ENCODE results near the gene RALY.

The RALY gene

GRCh38 chr20:33983371-33983770, 10.3 kb upstream of the RALY start:
- Histone ChIP-seq H4K12ac (ENCODE audit: low read depth, low read length) (no peak overlapping the region), H3K27ac (ENCODE audit: low read depth, low read length) (no peak overlapping the region), H3K4me1 (ENCODE audit: control insufficient read depth in 1 of 2, insufficient read depth in 2 of 2, low read length in 2 of 2) (no peaks in the 10 kb centered on the region), H3K14ac (ENCODE audit: low read length) (no peak overlapping the region), H2AFZ (ENCODE audit: insufficient read depth, low read length, poor library complexity) (no peak overlapping the region), H4K91ac (ENCODE audit: low read depth, low read length) (no peak overlapping the region), H3K9ac (ENCODE audit: low read length) (no peak overlapping the region), H3K36me3 (ENCODE audit: control insufficient read depth in 1 of 2, insufficient read depth in 2 of 2, low read length in 2 of 2) (no peaks in the 10 kb centered on the region), H3K18ac (ENCODE audit: low read length) (no peak overlapping the region), H2BK12ac (ENCODE audit: low read length) (no peak overlapping the region), H3K23ac (ENCODE audit: low read length) (no peak overlapping the region), H4K8ac (ENCODE audit: low read depth, low read length) (no peak overlapping the region), H3K27me3 (ENCODE audit: insufficient read depth, low read length) (no peaks in the 10 kb centered on the region), H2AK5ac (ENCODE audit: low read length) (no peak overlapping the region), H3K4ac (ENCODE audit: low read depth, low read length) (no peak overlapping the region), H3K9me3 (ENCODE audit: insufficient read depth, low read depth, low read length) (no peaks in the 10 kb centered on the region), H3K4me2 (ENCODE audit: low read length) (no peak overlapping the region), H3K79me1 (ENCODE audit: low read length) (no peaks in the 10 kb centered on the region), H2BK120ac (ENCODE audit: insufficient read depth, low read length, poor library complexity) (no peak overlapping the region), H2BK5ac (ENCODE audit: low read depth, low read length, poor library complexity) (no peak overlapping the region), H3K79me2 (ENCODE audit: control insufficient read depth, insufficient read depth, low read length, poor library complexity) (no peaks in the 10 kb centered on the region), H3K4me3 (ENCODE audit: low read depth, low read length) (peak overlapping the region; percentile 23)
- no CpG with 5 or more reads among the region's 5 CpGs for WGBS (ENCODE audit: extremely low coverage, insufficient coverage, insufficient read length)
- DNase-seq = no peak

- Histone ChIP-seq H3K14ac (ENCODE audit: low read length) (no peak overlapping the region), H2BK5ac (ENCODE audit: low read depth, low read length, poor library complexity) (no peak overlapping the region), H3K9ac (ENCODE audit: low read length) (no peak overlapping the region), H2BK12ac (ENCODE audit: low read length) (no peak overlapping the region), H2AFZ (ENCODE audit: insufficient read depth, low read length, poor library complexity) (no peak overlapping the region), H3K27me3 (ENCODE audit: insufficient read depth, low read length) (no peaks in the 10 kb centered on the region), H3K36me3 (ENCODE audit: control insufficient read depth in 1 of 2, insufficient read depth in 2 of 2, low read length in 2 of 2) (no peaks in the 10 kb centered on the region), H2AK5ac (ENCODE audit: low read length) (no peak overlapping the region), H3K18ac (ENCODE audit: low read length) (no peak overlapping the region), H3K4me1 (ENCODE audit: control insufficient read depth in 1 of 2, insufficient read depth in 2 of 2, low read length in 2 of 2) (no peaks in the 10 kb centered on the region), H3K79me1 (ENCODE audit: low read length) (no peaks in the 10 kb centered on the region), H3K4ac (ENCODE audit: low read depth, low read length) (no peak overlapping the region), H4K8ac (ENCODE audit: low read depth, low read length) (no peak overlapping the region), H4K91ac (ENCODE audit: low read depth, low read length) (no peak overlapping the region), H3K4me2 (ENCODE audit: low read length) (no peak overlapping the region), H2BK120ac (ENCODE audit: insufficient read depth, low read length, poor library complexity) (no peak overlapping the region), H3K79me2 (ENCODE audit: control insufficient read depth, insufficient read depth, low read length, poor library complexity) (no peaks in the 10 kb centered on the region), H3K27ac (ENCODE audit: low read depth, low read length) (no peak overlapping the region), H3K4me3 (ENCODE audit: low read depth, low read length) (no peak overlapping the region), H3K9me3 (ENCODE audit: insufficient read depth, low read depth, low read length) (no peaks in the 10 kb centered on the region), H3K23ac (ENCODE audit: low read length) (no peak overlapping the region), H4K12ac (ENCODE audit: low read depth, low read length) (no peak overlapping the region)
- no CpG with 5 or more reads among the region's 7 CpGs for WGBS (ENCODE audit: extremely low coverage, insufficient coverage, insufficient read length)
- no peak for DNase-seq
These were observed 9.5 kb upstream of the RALY start for GRCh38 chr20:33984182-33984719.

- no peak overlapping the region for H2AK5ac ChIP-seq (ENCODE audit: low read length)
- no peaks in the 10 kb centered on the region for H3K79me2 ChIP-seq (ENCODE audit: control insufficient read depth, insufficient read depth, low read length, poor library complexity)
- no peak overlapping the region for H3K27ac ChIP-seq (ENCODE audit: low read depth, low read length)
- no peak overlapping the region for H4K91ac ChIP-seq (ENCODE audit: low read depth, low read length)
- H3K9me3 ChIP-seq (ENCODE audit: insufficient read depth, low read depth, low read length) = no peaks in the 10 kb centered on the region
- H3K4me2 ChIP-seq (ENCODE audit: low read length) = no peak overlapping the region
- DNase-seq = no peak
- H2BK5ac ChIP-seq (ENCODE audit: low read depth, low read length, poor library complexity) = no peak overlapping the region
- no peak overlapping the region for H2BK120ac ChIP-seq (ENCODE audit: insufficient read depth, low read length, poor library complexity)
- no peak overlapping the region for H4K8ac ChIP-seq (ENCODE audit: low read depth, low read length)
- H3K23ac ChIP-seq (ENCODE audit: low read length) = no peak overlapping the region
- no peak overlapping the region for H4K12ac ChIP-seq (ENCODE audit: low read depth, low read length)
- H2AFZ ChIP-seq (ENCODE audit: insufficient read depth, low read length, poor library complexity) = no peak overlapping the region
- no CpG with 5 or more reads among the region's 2 CpGs for whole genome bisulfite sequencing (ENCODE audit: extremely low coverage, insufficient coverage, insufficient read length)
- no peak overlapping the region for H3K4me3 ChIP-seq (ENCODE audit: low read depth, low read length)
- no peaks in the 10 kb centered on the region for H3K4me1 ChIP-seq (ENCODE audit: control insufficient read depth in 1 of 2, insufficient read depth in 2 of 2, low read length in 2 of 2)
- no peak overlapping the region for H2BK12ac ChIP-seq (ENCODE audit: low read length)
- H3K4ac ChIP-seq (ENCODE audit: low read depth, low read length) = no peak overlapping the region
- H3K14ac ChIP-seq (ENCODE audit: low read length) = no peak overlapping the region
- H3K79me1 ChIP-seq (ENCODE audit: low read length) = no peaks in the 10 kb centered on the region
- H3K36me3 ChIP-seq (ENCODE audit: control insufficient read depth in 1 of 2, insufficient read depth in 2 of 2, low read length in 2 of 2) = no peaks in the 10 kb centered on the region
- H3K27me3 ChIP-seq (ENCODE audit: insufficient read depth, low read length) = no peaks in the 10 kb centered on the region
- no peak overlapping the region for H3K9ac ChIP-seq (ENCODE audit: low read length)
- no peak overlapping the region for H3K18ac ChIP-seq (ENCODE audit: low read length)
These were observed 8.4 kb upstream of the RALY start for GRCh38 chr20:33985280-33985679.

GRCh38 chr20:33985830-33986229, 7.9 kb upstream of the RALY start:
- Histone ChIP-seq H4K91ac (ENCODE audit: low read depth, low read length) (no peak overlapping the region), H2BK12ac (ENCODE audit: low read length) (no peak overlapping the region), H4K12ac (ENCODE audit: low read depth, low read length) (no peak overlapping the region), H3K9ac (ENCODE audit: low read length) (no peak overlapping the region), H3K36me3 (ENCODE audit: control insufficient read depth in 1 of 2, insufficient read depth in 2 of 2, low read length in 2 of 2) (no peaks in the 10 kb centered on the region), H3K4me1 (ENCODE audit: control insufficient read depth in 1 of 2, insufficient read depth in 2 of 2, low read length in 2 of 2) (no peaks in the 10 kb centered on the region), H3K9me3 (ENCODE audit: insufficient read depth, low read depth, low read length) (no peaks in the 10 kb centered on the region), H2AFZ (ENCODE audit: insufficient read depth, low read length, poor library complexity) (no peak overlapping the region), H2BK120ac (ENCODE audit: insufficient read depth, low read length, poor library complexity) (no peak overlapping the region), H3K4me3 (ENCODE audit: low read depth, low read length) (no peak overlapping the region), H4K8ac (ENCODE audit: low read depth, low read length) (no peak overlapping the region), H3K14ac (ENCODE audit: low read length) (no peak overlapping the region), H2BK5ac (ENCODE audit: low read depth, low read length, poor library complexity) (no peak overlapping the region), H3K23ac (ENCODE audit: low read length) (no peak overlapping the region), H3K27ac (ENCODE audit: low read depth, low read length) (no peak overlapping the region), H3K27me3 (ENCODE audit: insufficient read depth, low read length) (no peaks in the 10 kb centered on the region), H3K18ac (ENCODE audit: low read length) (no peak overlapping the region), H3K4me2 (ENCODE audit: low read length) (no peak overlapping the region), H2AK5ac (ENCODE audit: low read length) (no peak overlapping the region), H3K79me1 (ENCODE audit: low read length) (no peaks in the 10 kb centered on the region), H3K79me2 (ENCODE audit: control insufficient read depth, insufficient read depth, low read length, poor library complexity) (no peaks in the 10 kb centered on the region), H3K4ac (ENCODE audit: low read depth, low read length) (no peak overlapping the region)
- DNase-seq = no peak
- WGBS (ENCODE audit: extremely low coverage, insufficient coverage, insufficient read length) = no CpG with 5 or more reads among the region's 2 CpGs

Measured in trophoblast cell (in vitro differentiated cells and primary cell).